WTC11 (cell line): ENCODE measurements around the gene IL25. TPM values are rescaled to one million over a fixed set of nuclear protein-coding genes. Genes with fewer than 3 reads are reported as not detected.

ENCODE experiments used
- ATAC-seq: fragments of 200-7000 bp; cut with Tn5 transposase; 2 replicates; pipeline ENCODE4 v1.10.0; 2021; ENCODE audit warnings: mild to moderate bottlenecking, moderate library complexity
- CTCF ChIA-PET: fragments of 300-600 bp; sonication (Branson Sonifier 250); formaldehyde crosslinking; loops from one replicate; lab custom pipeline; 2021; ENCODE audit warnings: antibody characterized with exemption; lab: Charles Lee
- POLR2A ChIA-PET: fragments of 350-600 bp; sonication (Branson Sonifier 250); formaldehyde crosslinking; loops from one replicate; lab custom pipeline; 2021; ENCODE audit warnings: antibody characterized with exemption; lab: Charles Lee
- DNase-seq: peaks from one replicate; pipeline ENCODE4 v3.0.0; 2021; ENCODE audit warnings: low spot score
- H3K27ac Mint-ChIP-seq: 2 replicates; pipeline ENCODE4 v1.8.0; 2021; ENCODE audit warnings: mixed read lengths
- H3K27me3 Mint-ChIP-seq: 2 replicates; pipeline ENCODE4 v1.8.0; 2021; ENCODE audit warnings: low read depth, mild to moderate bottlenecking, moderate library complexity, mixed read lengths
- H3K36me3 Mint-ChIP-seq: 2 replicates; pipeline ENCODE4 v1.8.0; 2021; ENCODE audit warnings: mixed read lengths
- H3K4me1 Mint-ChIP-seq: 2 replicates; pipeline ENCODE4 v1.8.0; 2022; ENCODE audit warnings: mixed read lengths
- H3K4me3 Mint-ChIP-seq: 2 replicates; pipeline ENCODE4 v1.8.0; 2021; ENCODE audit warnings: mild to moderate bottlenecking, moderate library complexity, mixed read lengths
- H3K9me3 Mint-ChIP-seq: 2 replicates; pipeline ENCODE4 v1.8.0; 2021; ENCODE audit warnings: mixed read lengths
- E2F1 ChIP-seq: sonication (generic); formaldehyde crosslinking; IDR thresholded peaks from 2 replicates; pipeline ENCODE4 v1.8.0; 2022; ENCODE audit warnings: mild to moderate bottlenecking, missing genetic modification reagents
- ELF4 ChIP-seq: sonication (generic); formaldehyde crosslinking; IDR thresholded peaks from 2 replicates; pipeline ENCODE4 v1.8.1; 2022; ENCODE audit warnings: low read depth, mild to moderate bottlenecking, moderate library complexity, missing genetic modification reagents
- KAT7 ChIP-seq: sonication (generic); formaldehyde crosslinking; IDR thresholded peaks from 2 replicates; pipeline ENCODE4 v1.8.1; 2023; ENCODE audit warnings: missing genetic modification reagents, mild to moderate bottlenecking, borderline replicate concordance
- MLX ChIP-seq: sonication (generic); formaldehyde crosslinking; IDR thresholded peaks from 2 replicates; pipeline ENCODE4 v1.8.1; 2023; ENCODE audit warnings: mild to moderate bottlenecking, missing genetic modification reagents, moderate library complexity
- MXD4 ChIP-seq: fragments of 250-450 bp; sonication (Bioruptor Pico); IDR thresholded peaks from 2 replicates; pipeline ENCODE4 v1.8.0; 2021; ENCODE audit warnings: mild to moderate bottlenecking, moderate library complexity, borderline replicate concordance
- SMAD3 ChIP-seq: sonication (generic); formaldehyde crosslinking; IDR thresholded peaks from 2 replicates; pipeline ENCODE4 v1.8.0; 2022; ENCODE audit warnings: missing genetic modification reagents, mild to moderate bottlenecking, borderline replicate concordance
- SP1 ChIP-seq: sonication (generic); formaldehyde crosslinking; conservative IDR thresholded peaks from 2 replicates; pipeline ENCODE4 v1.8.1; 2022; ENCODE audit warnings: missing genetic modification reagents
- ZBTB21 ChIP-seq: sonication (generic); formaldehyde crosslinking; IDR thresholded peaks from 2 replicates; pipeline ENCODE4 v1.8.1; 2023; ENCODE audit warnings: mild to moderate bottlenecking, missing genetic modification reagents, borderline replicate concordance
- ZBTB43 ChIP-seq: sonication (generic); formaldehyde crosslinking; IDR thresholded peaks from 2 replicates; pipeline ENCODE4 v1.8.1; 2023; ENCODE audit warnings: mild to moderate bottlenecking, missing genetic modification reagents
- ZNF317 ChIP-seq: sonication (generic); formaldehyde crosslinking; IDR thresholded peaks from 2 replicates; pipeline ENCODE4 v1.8.1; 2023; ENCODE audit warnings: low read depth, mild to moderate bottlenecking, moderate library complexity, missing genetic modification reagents, borderline replicate concordance
- total RNA-seq: library from RNA; stranded (reverse); gene quantifications from 3 replicates; pipeline ENCODE4 v1.2.3, GENCODE V29; 2021
- TF ChIP-seq, protein P1 (sequence below): fragments of 250-450 bp; sonication (Bioruptor Pico); conservative IDR thresholded peaks from 2 replicates; pipeline ENCODE4 v1.9.0; 2021; ENCODE audit warnings: mild to moderate bottlenecking
- TF ChIP-seq, protein P2 (sequence below): fragments of 200-600 bp; IDR thresholded peaks from 2 replicates; pipeline ENCODE4 v1.8.0; 2022; ENCODE audit warnings: antibody characterized with exemption
- TF ChIP-seq, protein P3 (sequence below): sonication (generic); formaldehyde crosslinking; IDR thresholded peaks from 2 replicates; pipeline ENCODE4 v1.8.0; 2022; ENCODE audit warnings: missing genetic modification reagents
- TF ChIP-seq, protein P4 (sequence below): sonication (generic); formaldehyde crosslinking; conservative IDR thresholded peaks from 2 replicates; pipeline ENCODE4 v1.8.1; 2022; ENCODE audit warnings: mild to moderate bottlenecking, missing genetic modification reagents
- TF ChIP-seq, protein P5 (sequence below): sonication (generic); formaldehyde crosslinking; conservative IDR thresholded peaks from 2 replicates; pipeline ENCODE4 v1.8.1; 2023; ENCODE audit warnings: mild to moderate bottlenecking, low read depth, missing genetic modification reagents, moderate library complexity
- TF ChIP-seq, protein P6 (sequence below): sonication (generic); formaldehyde crosslinking; IDR thresholded peaks from 2 replicates; pipeline ENCODE4 v1.8.1; 2023; ENCODE audit warnings: mild to moderate bottlenecking, missing genetic modification reagents, moderate library complexity

Gene IL25
- total RNA-seq, 1 experiment from 2014 or later, result 0.24 TPM

DNA sequence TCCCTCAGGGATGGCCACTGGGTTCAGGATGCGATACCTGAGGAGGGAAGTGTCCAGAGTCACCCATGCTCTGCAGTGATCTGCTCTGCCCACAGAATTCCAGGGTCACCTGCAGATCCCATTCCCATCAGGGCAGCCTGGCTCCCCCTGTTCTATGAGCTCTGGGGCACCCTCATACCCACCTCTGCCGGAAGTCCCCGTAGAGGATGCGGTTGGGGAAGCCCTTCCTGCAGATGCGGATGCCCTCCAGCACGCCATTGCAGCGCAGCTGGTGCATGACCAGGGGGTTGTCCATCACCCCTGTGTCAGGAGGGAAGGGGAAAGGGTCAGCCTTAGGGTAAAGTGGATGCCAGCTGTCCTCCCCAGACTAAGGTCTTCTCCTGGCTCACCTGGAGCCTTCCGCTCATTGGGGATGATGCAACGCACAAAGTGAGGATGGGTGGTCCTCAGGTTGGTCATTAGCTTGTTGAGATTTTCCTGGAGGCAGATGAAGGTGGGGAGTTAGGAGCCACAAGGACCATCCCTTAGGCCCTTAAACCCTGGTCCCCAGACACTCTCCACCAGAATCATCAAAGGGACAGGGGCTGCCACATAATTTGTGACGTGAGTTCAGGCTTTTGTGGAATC is 24.3 kb downstream of the IL25 start:
- H3K36me3 Mint-ChIP-seq, result no peaks in the 10 kb centered on the region
- ChIA-PET POLR2A (no interaction called here), CTCF (interaction anchor here (1.2 to 1.9 kb wide), 2 partner anchors 17 to 60 kb away, joined by 6 read pairs; no protein-coding TSS in a partner anchor)
- no peak for DNase-seq
- H3K27ac Mint-ChIP-seq, result no peak overlapping the region
- H3K4me3 Mint-ChIP-seq, result no peak overlapping the region
- H3K4me1 Mint-ChIP-seq, result peaks cover 6% of the 10 kb centered on the region
- no peak for ATAC-seq
- H3K9me3 Mint-ChIP-seq, result peaks cover 5% of the 10 kb centered on the region
- H3K27me3 Mint-ChIP-seq, result peaks cover 12% of the 10 kb centered on the region
- TF ChIP-seq, protein P1, sequence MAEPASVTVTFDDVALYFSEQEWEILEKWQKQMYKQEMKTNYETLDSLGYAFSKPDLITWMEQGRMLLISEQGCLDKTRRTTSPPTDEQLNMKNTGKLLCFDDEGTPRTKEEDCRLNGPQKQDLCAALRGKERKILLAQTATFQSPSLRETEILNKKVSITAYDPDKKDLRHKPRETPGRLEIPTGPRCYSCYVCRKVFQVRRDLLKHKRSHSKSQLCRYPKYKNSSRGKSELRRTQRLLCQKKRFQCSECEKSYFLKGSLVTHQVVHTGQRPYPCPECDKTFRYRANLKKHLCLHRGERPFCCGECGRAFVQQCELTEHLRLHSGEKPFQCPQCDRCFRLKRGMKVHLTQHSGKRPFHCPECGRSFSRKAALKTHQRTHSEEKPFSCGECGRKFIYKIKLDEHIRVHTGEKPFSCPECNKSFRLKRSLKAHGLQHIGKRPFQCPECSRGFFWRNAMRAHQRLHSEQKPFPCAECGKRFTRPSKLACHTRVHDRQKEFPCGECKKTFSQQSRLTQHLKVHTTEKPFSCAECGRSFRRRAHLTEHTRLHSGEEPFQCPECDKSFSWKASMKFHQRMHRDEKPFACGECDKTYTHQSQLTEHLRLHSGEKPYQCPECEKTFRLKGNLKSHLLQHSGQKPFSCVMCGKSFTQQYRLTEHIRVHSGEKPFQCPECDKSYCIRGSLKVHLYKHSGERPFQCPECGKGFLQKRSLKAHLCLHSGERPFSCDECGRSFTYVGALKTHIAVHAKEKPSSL (CRISPR knock-in tag), result no peak
- TF ChIP-seq ZBTB21 (CRISPR knock-in tag) (no peak), SP1 (no peak), MXD4 (CRISPR knock-in tag) (no peak), ZNF317 (CRISPR knock-in tag) (no peak), ELF4 (no peak), MLX (CRISPR knock-in tag) (no peak), KAT7 (CRISPR knock-in tag) (no peak), ZBTB43 (CRISPR knock-in tag) (no peak), SMAD3 (CRISPR knock-in tag) (no peak), E2F1 (CRISPR knock-in tag) (no peak)
- TF ChIP-seq, protein P2, sequence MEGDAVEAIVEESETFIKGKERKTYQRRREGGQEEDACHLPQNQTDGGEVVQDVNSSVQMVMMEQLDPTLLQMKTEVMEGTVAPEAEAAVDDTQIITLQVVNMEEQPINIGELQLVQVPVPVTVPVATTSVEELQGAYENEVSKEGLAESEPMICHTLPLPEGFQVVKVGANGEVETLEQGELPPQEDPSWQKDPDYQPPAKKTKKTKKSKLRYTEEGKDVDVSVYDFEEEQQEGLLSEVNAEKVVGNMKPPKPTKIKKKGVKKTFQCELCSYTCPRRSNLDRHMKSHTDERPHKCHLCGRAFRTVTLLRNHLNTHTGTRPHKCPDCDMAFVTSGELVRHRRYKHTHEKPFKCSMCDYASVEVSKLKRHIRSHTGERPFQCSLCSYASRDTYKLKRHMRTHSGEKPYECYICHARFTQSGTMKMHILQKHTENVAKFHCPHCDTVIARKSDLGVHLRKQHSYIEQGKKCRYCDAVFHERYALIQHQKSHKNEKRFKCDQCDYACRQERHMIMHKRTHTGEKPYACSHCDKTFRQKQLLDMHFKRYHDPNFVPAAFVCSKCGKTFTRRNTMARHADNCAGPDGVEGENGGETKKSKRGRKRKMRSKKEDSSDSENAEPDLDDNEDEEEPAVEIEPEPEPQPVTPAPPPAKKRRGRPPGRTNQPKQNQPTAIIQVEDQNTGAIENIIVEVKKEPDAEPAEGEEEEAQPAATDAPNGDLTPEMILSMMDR, result no peak
- TF ChIP-seq, protein P3, sequence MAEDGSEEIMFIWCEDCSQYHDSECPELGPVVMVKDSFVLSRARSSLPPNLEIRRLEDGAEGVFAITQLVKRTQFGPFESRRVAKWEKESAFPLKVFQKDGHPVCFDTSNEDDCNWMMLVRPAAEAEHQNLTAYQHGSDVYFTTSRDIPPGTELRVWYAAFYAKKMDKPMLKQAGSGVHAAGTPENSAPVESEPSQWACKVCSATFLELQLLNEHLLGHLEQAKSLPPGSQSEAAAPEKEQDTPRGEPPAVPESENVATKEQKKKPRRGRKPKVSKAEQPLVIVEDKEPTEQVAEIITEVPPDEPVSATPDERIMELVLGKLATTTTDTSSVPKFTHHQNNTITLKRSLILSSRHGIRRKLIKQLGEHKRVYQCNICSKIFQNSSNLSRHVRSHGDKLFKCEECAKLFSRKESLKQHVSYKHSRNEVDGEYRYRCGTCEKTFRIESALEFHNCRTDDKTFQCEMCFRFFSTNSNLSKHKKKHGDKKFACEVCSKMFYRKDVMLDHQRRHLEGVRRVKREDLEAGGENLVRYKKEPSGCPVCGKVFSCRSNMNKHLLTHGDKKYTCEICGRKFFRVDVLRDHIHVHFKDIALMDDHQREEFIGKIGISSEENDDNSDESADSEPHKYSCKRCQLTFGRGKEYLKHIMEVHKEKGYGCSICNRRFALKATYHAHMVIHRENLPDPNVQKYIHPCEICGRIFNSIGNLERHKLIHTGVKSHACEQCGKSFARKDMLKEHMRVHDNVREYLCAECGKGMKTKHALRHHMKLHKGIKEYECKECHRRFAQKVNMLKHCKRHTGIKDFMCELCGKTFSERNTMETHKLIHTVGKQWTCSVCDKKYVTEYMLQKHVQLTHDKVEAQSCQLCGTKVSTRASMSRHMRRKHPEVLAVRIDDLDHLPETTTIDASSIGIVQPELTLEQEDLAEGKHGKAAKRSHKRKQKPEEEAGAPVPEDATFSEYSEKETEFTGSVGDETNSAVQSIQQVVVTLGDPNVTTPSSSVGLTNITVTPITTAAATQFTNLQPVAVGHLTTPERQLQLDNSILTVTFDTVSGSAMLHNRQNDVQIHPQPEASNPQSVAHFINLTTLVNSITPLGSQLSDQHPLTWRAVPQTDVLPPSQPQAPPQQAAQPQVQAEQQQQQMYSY, result no peak
- TF ChIP-seq, protein P4, sequence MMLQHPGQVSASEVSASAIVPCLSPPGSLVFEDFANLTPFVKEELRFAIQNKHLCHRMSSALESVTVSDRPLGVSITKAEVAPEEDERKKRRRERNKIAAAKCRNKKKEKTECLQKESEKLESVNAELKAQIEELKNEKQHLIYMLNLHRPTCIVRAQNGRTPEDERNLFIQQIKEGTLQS (CRISPR knock-in tag), result no peak
- TF ChIP-seq, protein P5, sequence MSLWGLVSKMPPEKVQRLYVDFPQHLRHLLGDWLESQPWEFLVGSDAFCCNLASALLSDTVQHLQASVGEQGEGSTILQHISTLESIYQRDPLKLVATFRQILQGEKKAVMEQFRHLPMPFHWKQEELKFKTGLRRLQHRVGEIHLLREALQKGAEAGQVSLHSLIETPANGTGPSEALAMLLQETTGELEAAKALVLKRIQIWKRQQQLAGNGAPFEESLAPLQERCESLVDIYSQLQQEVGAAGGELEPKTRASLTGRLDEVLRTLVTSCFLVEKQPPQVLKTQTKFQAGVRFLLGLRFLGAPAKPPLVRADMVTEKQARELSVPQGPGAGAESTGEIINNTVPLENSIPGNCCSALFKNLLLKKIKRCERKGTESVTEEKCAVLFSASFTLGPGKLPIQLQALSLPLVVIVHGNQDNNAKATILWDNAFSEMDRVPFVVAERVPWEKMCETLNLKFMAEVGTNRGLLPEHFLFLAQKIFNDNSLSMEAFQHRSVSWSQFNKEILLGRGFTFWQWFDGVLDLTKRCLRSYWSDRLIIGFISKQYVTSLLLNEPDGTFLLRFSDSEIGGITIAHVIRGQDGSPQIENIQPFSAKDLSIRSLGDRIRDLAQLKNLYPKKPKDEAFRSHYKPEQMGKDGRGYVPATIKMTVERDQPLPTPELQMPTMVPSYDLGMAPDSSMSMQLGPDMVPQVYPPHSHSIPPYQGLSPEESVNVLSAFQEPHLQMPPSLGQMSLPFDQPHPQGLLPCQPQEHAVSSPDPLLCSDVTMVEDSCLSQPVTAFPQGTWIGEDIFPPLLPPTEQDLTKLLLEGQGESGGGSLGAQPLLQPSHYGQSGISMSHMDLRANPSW, result no peak
- TF ChIP-seq, protein P6, sequence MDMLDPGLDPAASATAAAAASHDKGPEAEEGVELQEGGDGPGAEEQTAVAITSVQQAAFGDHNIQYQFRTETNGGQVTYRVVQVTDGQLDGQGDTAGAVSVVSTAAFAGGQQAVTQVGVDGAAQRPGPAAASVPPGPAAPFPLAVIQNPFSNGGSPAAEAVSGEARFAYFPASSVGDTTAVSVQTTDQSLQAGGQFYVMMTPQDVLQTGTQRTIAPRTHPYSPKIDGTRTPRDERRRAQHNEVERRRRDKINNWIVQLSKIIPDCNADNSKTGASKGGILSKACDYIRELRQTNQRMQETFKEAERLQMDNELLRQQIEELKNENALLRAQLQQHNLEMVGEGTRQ (CRISPR knock-in tag), result no peak
